Natural killer cell (primary cell): ENCODE measurements around the gene DOCK7. TPM values are rescaled to one million over a fixed set of nuclear protein-coding genes. Genes with fewer than 3 reads are reported as not detected.

Experiments used
- ATAC-seq, 3 donors: fragments of 150-1000 bp in 2 of 3; fragments of 200-7000 bp in 1 of 3; cut with Tn5 transposase; 1 replicate in 1 of 3; 2 replicates in 2 of 3; pipeline ENCODE4 v1.10.0; 2021; ENCODE audit warnings: mild to moderate bottlenecking in 2 of 3, moderate library complexity in 2 of 3
- DNase-seq, 2 donors: peaks; one replicate each; pipeline versions ENCODE4 v3.0.0 to v3.0.0-alpha.2; 2013 to 2021; ENCODE audit warnings: mixed read lengths in 1 of 2
- H3K27ac ChIP-seq: one replicate; pipeline ENCODE4 v1.5.1; 2013; ENCODE audit warnings: mild to moderate bottlenecking, low read length
- H3K27me3 ChIP-seq: one replicate; pipeline ENCODE4 v1.6.1; 2013; ENCODE audit warnings: low read length; ENCODE audit not compliant: control insufficient read depth, insufficient read depth
- H3K36me3 ChIP-seq: one replicate; pipeline ENCODE4 v1.6.1; 2013; ENCODE audit warnings: low read length; ENCODE audit not compliant: control insufficient read depth, insufficient read depth
- H3K4me1 ChIP-seq: one replicate; pipeline ENCODE4 v1.6.1; 2013; ENCODE audit warnings: low read length; ENCODE audit not compliant: control insufficient read depth, insufficient read depth
- H3K4me3 ChIP-seq: one replicate; pipeline ENCODE4 v1.5.1; 2013; ENCODE audit warnings: low read length
- H3K9me3 ChIP-seq: one replicate; pipeline ENCODE4 v1.6.1; 2013; ENCODE audit warnings: low read length; ENCODE audit not compliant: control insufficient read depth, insufficient read depth
- H3K27ac Mint-ChIP-seq, 2 donors: one replicate each; pipeline ENCODE4 v1.8.0; 2022; ENCODE audit warnings: mild to moderate bottlenecking in 2 of 2, mixed read lengths in 2 of 2, moderate library complexity in 1 of 2
- H3K27me3 Mint-ChIP-seq, 2 donors: one replicate each; pipeline ENCODE4 v1.8.0; 2022; ENCODE audit warnings: low read depth in 2 of 2, mixed read lengths in 2 of 2
- H3K36me3 Mint-ChIP-seq: one replicate; pipeline ENCODE4 v1.8.0; 2022; ENCODE audit warnings: mixed read lengths
- H3K4me1 Mint-ChIP-seq, 2 donors: one replicate each; pipeline ENCODE4 v1.8.0; 2022; ENCODE audit warnings: mixed read lengths in 2 of 2
- H3K4me3 Mint-ChIP-seq: one replicate; pipeline ENCODE4 v1.8.0; 2022; ENCODE audit warnings: mild to moderate bottlenecking, moderate library complexity, mixed read lengths
- H3K9me3 Mint-ChIP-seq, 2 donors: one replicate each; pipeline ENCODE4 v1.8.0; 2022; ENCODE audit warnings: mixed read lengths in 2 of 2
- WGBS: methylation state at CpG from one replicate; pipeline ENCODE4 v1.1.7; 2013; ENCODE audit warnings: missing lambda C conversion rate; ENCODE audit not compliant: insufficient coverage; 5-methylcytosine and 5-hydroxymethylcytosine counted together
- intact Hi-C: fragments of 100-400 bp; cut with micrococcal nuclease; formaldehyde crosslinking; loops from one replicate; pipeline ENCODE4 v1.14.2; 2022
- total RNA-seq, 4 donors: library from RNA; stranded (reverse); fragments of 120-200 nt in 1 of 4; gene quantifications; one replicate each; pipeline versions ENCODE4 v1.2.3 to v1.2.4, GENCODE V29; 2013 to 2022
- TF ChIP-seq, protein P1 (sequence below): fragments of 200-600 bp; IDR thresholded peaks from one replicate; pipeline ENCODE4 v1.8.0; 2022; ENCODE audit warnings: antibody characterized with exemption

Gene DOCK7
- total RNA-seq, 3 donors from 2014 or later (not counting 1 experiment from before 2014, with no cell fraction given) = 4.3 to 13.1 (median 6.0) TPM

DNA sequence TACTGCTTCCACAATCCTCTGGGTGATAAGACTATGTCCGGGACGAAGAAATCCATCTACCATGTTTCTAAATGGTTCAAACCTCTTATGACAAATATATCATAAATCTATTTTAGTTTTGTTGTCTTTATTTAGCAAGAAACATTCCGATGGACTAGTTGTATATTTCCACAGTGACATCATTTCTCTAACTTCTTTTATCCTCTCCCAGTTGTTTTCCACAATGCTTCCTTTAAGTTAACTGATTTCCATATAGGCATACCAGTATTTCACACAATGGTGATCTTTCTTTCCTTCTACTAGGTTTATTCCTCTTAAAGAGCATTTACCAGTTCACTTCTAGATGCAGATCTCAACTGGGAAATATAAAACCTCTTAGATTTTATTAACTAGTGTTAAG is 206.5 kb downstream of the DOCK7 start:
- H3K27me3 ChIP-seq = no peaks in the 10 kb centered on the region
- no peaks in the 10 kb centered on the region for H3K9me3 ChIP-seq
- ATAC-seq (no peak), DNase-seq (no peak)
- H3K36me3 ChIP-seq = no peaks in the 10 kb centered on the region
- WGBS = 100% methylated on average over 3 of the region's 3 CpGs
- no peaks in the 10 kb centered on the region for H3K4me1 ChIP-seq
- Mint-ChIP-seq H3K27ac (no peak overlapping the region), H3K4me1 (no peaks in the 10 kb centered on the region), H3K27me3 (peaks cover 0 to 2% of the 10 kb centered on the region in 2 donors), H3K4me3 (no peak overlapping the region), H3K36me3 (no peaks in the 10 kb centered on the region), H3K9me3 (no peaks in the 10 kb centered on the region)
- H3K27ac ChIP-seq = no peak overlapping the region
- H3K4me3 ChIP-seq = no peak overlapping the region
- TF ChIP-seq, protein P1, sequence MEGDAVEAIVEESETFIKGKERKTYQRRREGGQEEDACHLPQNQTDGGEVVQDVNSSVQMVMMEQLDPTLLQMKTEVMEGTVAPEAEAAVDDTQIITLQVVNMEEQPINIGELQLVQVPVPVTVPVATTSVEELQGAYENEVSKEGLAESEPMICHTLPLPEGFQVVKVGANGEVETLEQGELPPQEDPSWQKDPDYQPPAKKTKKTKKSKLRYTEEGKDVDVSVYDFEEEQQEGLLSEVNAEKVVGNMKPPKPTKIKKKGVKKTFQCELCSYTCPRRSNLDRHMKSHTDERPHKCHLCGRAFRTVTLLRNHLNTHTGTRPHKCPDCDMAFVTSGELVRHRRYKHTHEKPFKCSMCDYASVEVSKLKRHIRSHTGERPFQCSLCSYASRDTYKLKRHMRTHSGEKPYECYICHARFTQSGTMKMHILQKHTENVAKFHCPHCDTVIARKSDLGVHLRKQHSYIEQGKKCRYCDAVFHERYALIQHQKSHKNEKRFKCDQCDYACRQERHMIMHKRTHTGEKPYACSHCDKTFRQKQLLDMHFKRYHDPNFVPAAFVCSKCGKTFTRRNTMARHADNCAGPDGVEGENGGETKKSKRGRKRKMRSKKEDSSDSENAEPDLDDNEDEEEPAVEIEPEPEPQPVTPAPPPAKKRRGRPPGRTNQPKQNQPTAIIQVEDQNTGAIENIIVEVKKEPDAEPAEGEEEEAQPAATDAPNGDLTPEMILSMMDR = no peak
- intact Hi-C loops = no loop called here

DNA sequence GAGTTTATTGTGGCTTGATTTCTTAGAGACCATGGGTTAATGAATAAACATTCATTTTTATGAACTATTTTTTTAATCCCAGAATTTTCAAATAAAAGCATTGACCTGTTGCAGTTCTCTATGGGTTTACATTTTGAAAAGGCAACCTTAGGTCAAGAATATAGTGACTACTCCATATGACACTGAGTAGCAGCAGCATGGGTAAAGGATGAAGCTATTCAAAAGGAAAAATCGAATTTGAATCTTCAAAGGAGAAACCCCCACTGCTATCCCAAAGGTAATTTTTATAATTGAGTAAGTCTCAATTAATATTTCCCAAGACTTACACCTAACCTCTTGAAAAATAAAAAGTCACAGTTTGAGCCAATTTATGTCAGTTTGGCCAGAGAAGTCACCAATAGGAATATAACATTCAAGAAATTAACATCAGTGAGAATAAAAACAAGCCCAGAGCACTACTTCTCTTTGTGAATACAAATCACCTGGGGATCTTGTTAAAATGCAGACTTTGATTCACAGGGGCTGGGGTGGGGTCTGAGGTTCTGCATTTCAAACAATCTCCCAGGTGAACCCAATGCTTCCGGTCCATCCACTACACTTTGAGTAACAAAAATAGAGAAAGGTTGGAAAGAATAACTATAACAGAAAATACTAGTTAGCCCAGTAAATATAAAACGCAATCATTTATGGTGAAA is 211.5 kb downstream of the DOCK7 start:
- no CpG with 5 or more reads among the region's 3 CpGs for WGBS

DNA sequence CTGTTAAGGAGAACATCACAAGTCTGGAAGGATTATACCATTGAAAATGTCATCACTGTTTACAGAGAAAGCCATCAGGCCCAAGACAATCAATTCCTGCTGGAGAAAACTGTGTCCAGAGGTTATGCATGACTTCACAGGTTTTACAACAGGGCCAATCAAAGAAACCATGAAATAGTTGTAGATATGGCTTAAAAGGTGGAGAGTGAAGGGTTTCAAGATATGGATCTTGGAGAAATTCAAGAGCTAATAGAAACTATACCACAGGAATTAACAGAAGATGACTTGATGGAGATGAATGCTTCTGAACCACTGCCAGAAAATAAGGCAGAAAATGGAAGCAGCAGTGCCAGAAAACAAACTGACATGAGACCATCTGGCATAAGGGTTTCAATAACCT is 221.1 kb downstream of the DOCK7 start:
- no peak overlapping the region for H3K4me3 Mint-ChIP-seq
- H3K36me3 ChIP-seq = no peaks in the 10 kb centered on the region
- H3K4me3 ChIP-seq = no peak overlapping the region
- no peaks in the 10 kb centered on the region for H3K4me1 ChIP-seq
- H3K36me3 Mint-ChIP-seq = no peaks in the 10 kb centered on the region
- H3K27ac Mint-ChIP-seq = no peak overlapping the region
- H3K9me3 Mint-ChIP-seq = peaks cover 0 to 3% of the 10 kb centered on the region in 2 donors
- no peak for DNase-seq
- no peak overlapping the region for H3K27ac ChIP-seq
- TF ChIP-seq, protein P1 = no peak
- no peaks in the 10 kb centered on the region for H3K27me3 Mint-ChIP-seq
- no peaks in the 10 kb centered on the region for H3K27me3 ChIP-seq
- no peaks in the 10 kb centered on the region for H3K9me3 ChIP-seq
- intact Hi-C loops = no loop called here
- no peak for ATAC-seq
- peaks cover 0 to 4% of the 10 kb centered on the region in 2 donors for H3K4me1 Mint-ChIP-seq

More for the DNA sequence above, 211.5 kb downstream of the DOCK7 start:
- no peaks in the 10 kb centered on the region for H3K4me1 ChIP-seq
- no peak overlapping the region for H3K27ac Mint-ChIP-seq
- no peaks in the 10 kb centered on the region for H3K9me3 Mint-ChIP-seq
- no peaks in the 10 kb centered on the region for H3K27me3 ChIP-seq
- DNase-seq = no peak
- H3K4me3 Mint-ChIP-seq = no peak overlapping the region
- H3K9me3 ChIP-seq = no peaks in the 10 kb centered on the region
- H3K4me3 ChIP-seq = no peak overlapping the region
- no peak overlapping the region for H3K27ac ChIP-seq
- intact Hi-C loops = no loop called here
- H3K36me3 Mint-ChIP-seq = no peaks in the 10 kb centered on the region
- peaks cover 6% of the 10 kb centered on the region for H3K36me3 ChIP-seq
- no peak for ATAC-seq
- H3K4me1 Mint-ChIP-seq = no peaks in the 10 kb centered on the region
- H3K27me3 Mint-ChIP-seq = no peaks in the 10 kb centered on the region
- TF ChIP-seq, protein P1 = no peak

DNA sequence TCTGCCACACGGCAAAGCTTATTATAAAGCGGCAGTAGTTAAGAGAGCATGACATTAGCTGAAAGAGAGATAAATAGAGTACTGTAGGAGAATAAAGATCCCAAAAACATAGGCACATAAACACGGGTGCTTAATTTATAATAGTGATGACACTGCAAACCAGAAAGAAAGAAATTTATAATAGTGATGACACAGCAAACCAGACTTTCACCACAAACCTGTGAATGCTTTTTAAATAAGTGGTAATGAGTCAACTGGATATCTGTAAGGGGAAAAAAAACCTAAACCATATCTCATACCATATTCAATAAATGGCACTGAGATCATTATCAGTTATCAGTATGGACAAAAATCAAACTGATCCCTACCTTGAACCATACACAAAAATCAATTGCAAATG is 225.8 kb downstream of the DOCK7 start:
- Histone ChIP-seq H3K4me1 (no peaks in the 10 kb centered on the region), H3K27ac (no peak overlapping the region), H3K27me3 (no peaks in the 10 kb centered on the region), H3K36me3 (no peaks in the 10 kb centered on the region), H3K4me3 (no peak overlapping the region), H3K9me3 (no peaks in the 10 kb centered on the region)
- DNase-seq (no peak), ATAC-seq (no peak)
- peaks cover 0 to 4% of the 10 kb centered on the region in 2 donors for H3K4me1 Mint-ChIP-seq
- no peaks in the 10 kb centered on the region for H3K36me3 Mint-ChIP-seq
- intact Hi-C loops = no loop called here
- H3K4me3 Mint-ChIP-seq = no peak overlapping the region
- 100% methylated on average over 2 of the region's 3 CpGs for WGBS
- no peaks in the 10 kb centered on the region for H3K9me3 Mint-ChIP-seq
- no peaks in the 10 kb centered on the region for H3K27me3 Mint-ChIP-seq
- no peak overlapping the region for H3K27ac Mint-ChIP-seq
- TF ChIP-seq, protein P1 = no peak
